HepG2 (cell line): Measurements from ENCODE around the gene TUBA1C. TPM values are rescaled to one million over a fixed set of nuclear protein-coding genes. Genes with fewer than 3 reads are reported as not detected.

ENCODE experiments used
- BHLHE40 ChIP-seq: IDR thresholded peaks from 2 replicates; pipeline ENCODE4 v1.6.1; 2011; ENCODE audit warnings: low read length, improper control_type of control experiment
- CBFB ChIP-seq: sonication (generic); formaldehyde crosslinking; IDR thresholded peaks from 2 replicates; pipeline ENCODE4 v1.4.0; 2020; ENCODE audit warnings: missing genetic modification reagents
- CEBPG ChIP-seq: IDR thresholded peaks from 2 replicates; pipeline ENCODE4 v1.6.1; 2016
- LCORL ChIP-seq, 2 experiments: fragments of 450-650 bp in 1 of 2; sonication (generic) in 1 of 2; formaldehyde crosslinking in 1 of 2; IDR thresholded peaks; 2 replicates each; pipeline versions ENCODE4 v1.5.0 to v1.6.1; 2017 to 2020; ENCODE audit warnings: antibody characterized with exemption in 1 of 2, missing genetic modification reagents in 1 of 2
- MTF1 ChIP-seq: sonication (generic); formaldehyde crosslinking; IDR thresholded peaks from 2 replicates; pipeline ENCODE4 v1.5.0; 2020; ENCODE audit warnings: missing genetic modification reagents
- NKX3-1 ChIP-seq: sonication (generic); formaldehyde crosslinking; IDR thresholded peaks from 2 replicates; pipeline ENCODE4 v1.5.0; 2020; ENCODE audit warnings: missing genetic modification reagents
- SMAD3 ChIP-seq: sonication (generic); formaldehyde crosslinking; IDR thresholded peaks from 2 replicates; pipeline ENCODE4 v1.4.0; 2020; ENCODE audit warnings: missing genetic modification reagents
- TBX2 ChIP-seq: sonication (generic); formaldehyde crosslinking; IDR thresholded peaks from 2 replicates; pipeline ENCODE4 v1.5.0; 2020; ENCODE audit warnings: missing genetic modification reagents, mild to moderate bottlenecking, borderline replicate concordance
- ZFP1 ChIP-seq: IDR thresholded peaks from 2 replicates; pipeline ENCODE4 v1.6.1; 2016
- ZNF317 ChIP-seq: sonication (generic); formaldehyde crosslinking; IDR thresholded peaks from 2 replicates; pipeline ENCODE4 v1.5.0; 2020; ENCODE audit warnings: mild to moderate bottlenecking, missing genetic modification reagents
- ZNF501 ChIP-seq: sonication (generic); formaldehyde crosslinking; IDR thresholded peaks from 2 replicates; pipeline ENCODE4 v1.5.1; 2020; ENCODE audit warnings: mild to moderate bottlenecking, moderate library complexity, missing genetic modification reagents
- ZNF781 ChIP-seq: sonication (generic); formaldehyde crosslinking; IDR thresholded peaks from 2 replicates; pipeline ENCODE4 v1.5.1; 2020; ENCODE audit warnings: borderline replicate concordance, mild to moderate bottlenecking, missing genetic modification reagents; ENCODE audit errors: not compliant biosample characterization
- ZNF891 ChIP-seq: sonication (generic); formaldehyde crosslinking; IDR thresholded peaks from 2 replicates; pipeline ENCODE4 v1.5.0; 2020; ENCODE audit warnings: mild to moderate bottlenecking, missing genetic modification reagents
- polyA plus RNA-seq, 8 experiments: library from polyadenylated mRNA; depleted of rRNA in 3 of 8; stranded (reverse) in 7 of 8; unstranded in 1 of 8; fragments of >200 nt; fragmentation: Illumina TruSeq in 4 of 8; extraction: Trizol in 4 of 8; gene quantifications; 2 replicates each; pipeline versions ENCODE4 v1.2.1 to v1.2.3, GENCODE V29; 2011 to 2016; ENCODE audit warnings: low read depth in 4 of 8, missing spikeins in 1 of 8, mixed read lengths in 1 of 8; ENCODE audit not compliant: insufficient read depth in 1 of 8
- total RNA-seq, 5 experiments: library from RNA; depleted of rRNA; stranded (reverse); fragments of >200 nt; fragmentation: Illumina TruSeq; extraction: Trizol; gene quantifications; 2 replicates each; pipeline ENCODE4 v1.2.3, GENCODE V29; 2016; ENCODE audit warnings: low read depth in 1 of 5
- TF ChIP-seq, protein P1 (sequence below): sonication (generic); formaldehyde crosslinking; IDR thresholded peaks from 2 replicates; pipeline ENCODE4 v1.8.1; 2023; ENCODE audit warnings: mild to moderate bottlenecking, inconsistent platforms, moderate library complexity, missing genetic modification reagents, borderline replicate concordance
- TF ChIP-seq, protein P2 (sequence below): sonication (generic); formaldehyde crosslinking; IDR thresholded peaks from 2 replicates; pipeline ENCODE4 v1.4.0; 2020; ENCODE audit warnings: missing genetic modification reagents
- TF ChIP-seq, protein P3 (sequence below): sonication (generic); formaldehyde crosslinking; IDR thresholded peaks from 2 replicates; pipeline ENCODE4 v1.5.1; 2020; ENCODE audit warnings: mild to moderate bottlenecking, missing genetic modification reagents
- TF ChIP-seq, protein P4 (sequence below): IDR thresholded peaks from 2 replicates; pipeline ENCODE4 v1.6.1; 2016
- TF ChIP-seq, protein P5 (sequence below): sonication (generic); formaldehyde crosslinking; IDR thresholded peaks from 2 replicates; pipeline ENCODE4 v1.5.0; 2020; ENCODE audit warnings: mild to moderate bottlenecking, missing genetic modification reagents, moderate library complexity
- TF ChIP-seq, protein P6 (sequence below): sonication (generic); formaldehyde crosslinking; IDR thresholded peaks from 2 replicates; pipeline ENCODE4 v1.5.0; 2020; ENCODE audit warnings: missing genetic modification reagents, mild to moderate bottlenecking, borderline replicate concordance

Gene TUBA1C
- total and polyA plus RNA-seq, 2 of the 13 experiments (the other 11 are each of a cell fraction or from before 2014, with no cell fraction given) = 693 to 1,075 TPM

DNA sequence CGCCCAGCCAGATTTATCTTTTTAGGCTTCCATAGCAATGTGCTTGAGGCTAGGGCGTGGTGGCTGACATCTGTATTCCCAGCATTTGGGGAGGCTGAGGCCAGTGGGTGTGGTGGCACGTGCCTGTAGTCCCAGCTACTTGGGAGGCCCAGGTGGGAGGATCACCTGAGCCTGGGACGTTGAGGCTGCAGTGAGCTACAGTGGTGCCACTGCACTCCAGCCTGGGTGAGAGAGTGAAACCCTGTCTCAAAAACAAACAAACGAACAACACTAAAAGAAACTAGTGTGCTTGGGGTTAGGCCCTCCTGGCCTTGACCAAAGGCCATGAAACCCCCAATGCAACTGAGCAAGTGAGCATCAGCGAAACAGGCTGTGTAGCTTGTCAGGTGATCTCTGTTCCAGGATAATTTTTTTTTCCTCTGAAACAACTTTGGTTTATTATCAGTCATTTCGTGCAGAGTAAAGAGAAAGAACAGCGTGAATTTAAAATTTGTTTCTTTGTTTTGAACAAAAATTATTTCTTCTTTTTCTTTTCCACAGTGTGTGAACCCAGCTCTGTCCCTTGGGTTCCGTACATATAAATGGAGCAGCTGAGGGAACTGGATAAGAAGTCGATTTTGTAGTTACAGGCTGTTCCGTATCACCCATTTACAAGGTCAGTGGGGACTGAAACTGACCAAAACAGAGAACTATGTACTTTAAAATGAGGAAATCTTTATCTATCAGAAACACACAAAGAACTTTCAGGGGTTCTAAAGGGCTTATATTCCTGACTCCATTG is 8.8 kb upstream of the TUBA1C start (continued):
- no peak for TF ChIP-seq ZNF781 (CRISPR knock-in tag)
- peak; percentile 43; the same call in 1 of the 2 replicates for TF ChIP-seq CBFB (CRISPR knock-in tag)
- peak; percentile 65; the same call in 1 of the 2 replicates for TF ChIP-seq TBX2 (CRISPR knock-in tag)
- TF ChIP-seq BHLHE40 = no peak; the same call in 1 of the 2 replicates
- TF ChIP-seq ZNF317 (CRISPR knock-in tag) = 0 out of 2 replicates have a peak, but pooled peaks have one; percentile 56
- TF ChIP-seq ZNF891 (CRISPR knock-in tag) = 0 out of 2 replicates have a peak, but pooled peaks have one; percentile 15
- TF ChIP-seq, protein P1, sequence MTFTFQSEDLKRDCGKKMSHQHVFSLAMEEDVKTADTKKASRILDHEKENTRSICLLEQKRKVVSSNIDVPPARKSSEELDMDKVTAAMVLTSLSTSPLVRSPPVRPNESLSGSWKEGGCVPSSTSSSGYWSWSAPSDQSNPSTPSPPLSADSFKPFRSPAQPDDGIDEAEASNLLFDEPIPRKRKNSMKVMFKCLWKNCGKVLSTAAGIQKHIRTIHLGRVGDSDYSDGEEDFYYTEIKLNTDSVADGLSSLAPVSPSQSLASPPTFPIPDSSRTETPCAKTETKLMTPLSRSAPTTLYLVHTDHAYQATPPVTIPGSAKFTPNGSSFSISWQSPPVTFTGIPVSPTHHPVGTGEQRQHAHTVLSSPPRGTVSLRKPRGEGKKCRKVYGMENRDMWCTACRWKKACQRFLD (CRISPR knock-in tag) = no peak
- no peak for TF ChIP-seq LCORL (IDR thresholded peaks at IDR 0.05)
- peak; percentile 90 for TF ChIP-seq LCORL (CRISPR knock-in tag; IDR thresholded peaks at IDR 0.05)
- 0 out of 2 replicates have a peak, but pooled peaks have one; percentile 35 for TF ChIP-seq ZFP1 (CRISPR knock-in tag)
- TF ChIP-seq, protein P2, sequence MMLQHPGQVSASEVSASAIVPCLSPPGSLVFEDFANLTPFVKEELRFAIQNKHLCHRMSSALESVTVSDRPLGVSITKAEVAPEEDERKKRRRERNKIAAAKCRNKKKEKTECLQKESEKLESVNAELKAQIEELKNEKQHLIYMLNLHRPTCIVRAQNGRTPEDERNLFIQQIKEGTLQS = no peak
- TF ChIP-seq ZNF501 (CRISPR knock-in tag) = peak; percentile 22; the same call in 1 of the 2 replicates
- TF ChIP-seq, protein P3, sequence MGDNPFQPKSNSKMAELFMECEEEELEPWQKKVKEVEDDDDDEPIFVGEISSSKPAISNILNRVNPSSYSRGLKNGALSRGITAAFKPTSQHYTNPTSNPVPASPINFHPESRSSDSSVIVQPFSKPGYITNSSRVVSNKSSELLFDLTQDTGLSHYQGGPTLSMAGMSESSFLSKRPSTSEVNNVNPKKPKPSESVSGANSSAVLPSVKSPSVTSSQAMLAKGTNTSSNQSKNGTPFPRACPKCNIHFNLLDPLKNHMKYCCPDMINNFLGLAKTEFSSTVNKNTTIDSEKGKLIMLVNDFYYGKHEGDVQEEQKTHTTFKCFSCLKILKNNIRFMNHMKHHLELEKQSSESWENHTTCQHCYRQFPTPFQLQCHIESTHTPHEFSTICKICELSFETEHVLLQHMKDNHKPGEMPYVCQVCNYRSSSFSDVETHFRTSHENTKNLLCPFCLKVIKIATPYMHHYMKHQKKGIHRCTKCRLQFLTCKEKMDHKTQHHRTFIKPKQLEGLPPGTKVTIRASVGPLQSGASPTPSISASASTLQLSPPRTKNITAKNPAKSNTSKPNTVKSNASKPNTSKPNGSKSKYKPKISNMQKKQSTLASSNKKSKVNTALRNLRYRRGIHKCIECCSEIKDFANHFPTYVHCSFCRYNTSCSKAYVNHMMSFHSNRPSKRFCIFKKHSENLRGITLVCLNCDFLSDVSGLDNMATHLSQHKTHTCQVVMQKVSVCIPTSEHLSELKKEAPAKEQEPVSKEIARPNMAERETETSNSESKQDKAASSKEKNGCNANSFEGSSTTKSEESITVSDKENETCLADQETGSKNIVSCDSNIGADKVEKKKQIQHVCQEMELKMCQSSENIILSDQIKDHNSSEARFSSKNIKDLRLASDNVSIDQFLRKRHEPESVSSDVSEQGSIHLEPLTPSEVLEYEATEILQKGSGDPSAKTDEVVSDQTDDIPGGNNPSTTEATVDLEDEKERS = peak; percentile 99
- TF ChIP-seq MTF1 (CRISPR knock-in tag) = no peak
- peak; percentile 28; the same call in 1 of the 2 replicates for TF ChIP-seq SMAD3 (CRISPR knock-in tag)
- TF ChIP-seq, protein P4, sequence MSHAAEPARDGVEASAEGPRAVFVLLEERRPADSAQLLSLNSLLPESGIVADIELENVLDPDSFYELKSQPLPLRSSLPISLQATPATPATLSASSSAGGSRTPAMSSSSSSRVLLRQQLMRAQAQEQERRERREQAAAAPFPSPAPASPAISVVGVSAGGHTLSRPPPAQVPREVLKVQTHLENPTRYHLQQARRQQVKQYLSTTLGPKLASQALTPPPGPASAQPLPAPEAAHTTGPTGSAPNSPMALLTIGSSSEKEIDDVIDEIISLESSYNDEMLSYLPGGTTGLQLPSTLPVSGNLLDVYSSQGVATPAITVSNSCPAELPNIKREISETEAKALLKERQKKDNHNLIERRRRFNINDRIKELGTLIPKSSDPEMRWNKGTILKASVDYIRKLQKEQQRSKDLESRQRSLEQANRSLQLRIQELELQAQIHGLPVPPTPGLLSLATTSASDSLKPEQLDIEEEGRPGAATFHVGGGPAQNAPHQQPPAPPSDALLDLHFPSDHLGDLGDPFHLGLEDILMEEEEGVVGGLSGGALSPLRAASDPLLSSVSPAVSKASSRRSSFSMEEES = peak; percentile 55; the same call in 1 of the 2 replicates
- TF ChIP-seq, protein P5, sequence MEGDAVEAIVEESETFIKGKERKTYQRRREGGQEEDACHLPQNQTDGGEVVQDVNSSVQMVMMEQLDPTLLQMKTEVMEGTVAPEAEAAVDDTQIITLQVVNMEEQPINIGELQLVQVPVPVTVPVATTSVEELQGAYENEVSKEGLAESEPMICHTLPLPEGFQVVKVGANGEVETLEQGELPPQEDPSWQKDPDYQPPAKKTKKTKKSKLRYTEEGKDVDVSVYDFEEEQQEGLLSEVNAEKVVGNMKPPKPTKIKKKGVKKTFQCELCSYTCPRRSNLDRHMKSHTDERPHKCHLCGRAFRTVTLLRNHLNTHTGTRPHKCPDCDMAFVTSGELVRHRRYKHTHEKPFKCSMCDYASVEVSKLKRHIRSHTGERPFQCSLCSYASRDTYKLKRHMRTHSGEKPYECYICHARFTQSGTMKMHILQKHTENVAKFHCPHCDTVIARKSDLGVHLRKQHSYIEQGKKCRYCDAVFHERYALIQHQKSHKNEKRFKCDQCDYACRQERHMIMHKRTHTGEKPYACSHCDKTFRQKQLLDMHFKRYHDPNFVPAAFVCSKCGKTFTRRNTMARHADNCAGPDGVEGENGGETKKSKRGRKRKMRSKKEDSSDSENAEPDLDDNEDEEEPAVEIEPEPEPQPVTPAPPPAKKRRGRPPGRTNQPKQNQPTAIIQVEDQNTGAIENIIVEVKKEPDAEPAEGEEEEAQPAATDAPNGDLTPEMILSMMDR (CRISPR knock-in tag) = no peak; the same call in 1 of the 2 replicates
- TF ChIP-seq NKX3-1 (CRISPR knock-in tag) = no peak
- TF ChIP-seq, protein P6, sequence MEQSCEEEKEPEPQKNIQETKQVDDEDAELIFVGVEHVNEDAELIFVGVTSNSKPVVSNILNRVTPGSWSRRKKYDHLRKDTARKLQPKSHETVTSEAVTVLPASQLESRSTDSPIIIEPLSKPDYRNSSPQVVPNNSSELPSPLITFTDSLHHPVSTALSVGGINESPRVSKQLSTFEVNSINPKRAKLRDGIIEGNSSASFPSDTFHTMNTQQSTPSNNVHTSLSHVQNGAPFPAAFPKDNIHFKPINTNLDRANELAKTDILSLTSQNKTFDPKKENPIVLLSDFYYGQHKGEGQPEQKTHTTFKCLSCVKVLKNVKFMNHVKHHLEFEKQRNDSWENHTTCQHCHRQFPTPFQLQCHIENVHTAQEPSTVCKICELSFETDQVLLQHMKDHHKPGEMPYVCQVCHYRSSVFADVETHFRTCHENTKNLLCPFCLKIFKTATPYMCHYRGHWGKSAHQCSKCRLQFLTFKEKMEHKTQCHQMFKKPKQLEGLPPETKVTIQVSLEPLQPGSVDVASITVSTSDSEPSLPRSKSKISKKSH (CRISPR knock-in tag) = no peak
- peak; percentile 27; the same call in 1 of the 2 replicates for TF ChIP-seq CEBPG (CRISPR knock-in tag)
